C4-2B (cell line): ENCODE results near the gene THRB.
"Not testable (repeated sequence)": the region's sequence is repeated elsewhere in the genome, so short reads cannot be mapped to it uniquely, and the experiment has no call there.

ENCODE experiments used
- ZFX ChIP-seq: fragments of 450-650 bp; IDR thresholded peaks from 2 replicates; pipeline ENCODE4 v1.6.1; 2017
- TF ChIP-seq, protein P1 (sequence below): fragments of 450-650 bp; conservative IDR thresholded peaks from 2 replicates; pipeline ENCODE4 v1.5.1; 2017; ENCODE audit warnings: mild to moderate bottlenecking

DNA sequence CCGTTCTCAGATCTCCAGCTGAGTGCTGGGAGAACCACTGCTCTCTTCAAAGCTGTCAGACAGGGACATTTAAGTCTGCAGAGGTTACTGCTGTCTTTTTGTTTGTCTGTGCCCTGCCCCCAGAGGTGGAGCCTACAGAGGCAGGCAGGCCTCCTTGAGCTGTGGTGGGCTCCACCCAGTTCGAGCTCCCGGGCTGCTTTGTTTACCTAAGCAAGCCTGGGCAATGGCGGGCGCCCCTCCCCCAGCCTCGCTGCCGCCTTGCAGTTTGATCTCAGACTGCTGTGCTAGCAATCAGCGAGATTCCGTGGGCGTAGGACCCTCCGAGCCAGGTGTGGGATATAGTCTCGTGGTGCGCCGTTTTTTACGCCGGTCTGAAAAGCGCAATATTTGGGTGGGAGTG lies 399.8 kb downstream of the THRB start:
- TF ChIP-seq, protein P1, sequence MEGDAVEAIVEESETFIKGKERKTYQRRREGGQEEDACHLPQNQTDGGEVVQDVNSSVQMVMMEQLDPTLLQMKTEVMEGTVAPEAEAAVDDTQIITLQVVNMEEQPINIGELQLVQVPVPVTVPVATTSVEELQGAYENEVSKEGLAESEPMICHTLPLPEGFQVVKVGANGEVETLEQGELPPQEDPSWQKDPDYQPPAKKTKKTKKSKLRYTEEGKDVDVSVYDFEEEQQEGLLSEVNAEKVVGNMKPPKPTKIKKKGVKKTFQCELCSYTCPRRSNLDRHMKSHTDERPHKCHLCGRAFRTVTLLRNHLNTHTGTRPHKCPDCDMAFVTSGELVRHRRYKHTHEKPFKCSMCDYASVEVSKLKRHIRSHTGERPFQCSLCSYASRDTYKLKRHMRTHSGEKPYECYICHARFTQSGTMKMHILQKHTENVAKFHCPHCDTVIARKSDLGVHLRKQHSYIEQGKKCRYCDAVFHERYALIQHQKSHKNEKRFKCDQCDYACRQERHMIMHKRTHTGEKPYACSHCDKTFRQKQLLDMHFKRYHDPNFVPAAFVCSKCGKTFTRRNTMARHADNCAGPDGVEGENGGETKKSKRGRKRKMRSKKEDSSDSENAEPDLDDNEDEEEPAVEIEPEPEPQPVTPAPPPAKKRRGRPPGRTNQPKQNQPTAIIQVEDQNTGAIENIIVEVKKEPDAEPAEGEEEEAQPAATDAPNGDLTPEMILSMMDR, result not testable (repeated sequence)
- TF ChIP-seq ZFX, result not testable (repeated sequence)
